Ishikawa (cell line): ENCODE data around the gene TMEM50A.
"Not testable (repeated sequence)": the region's sequence is repeated elsewhere in the genome, so short reads cannot be mapped to it uniquely, and the experiment has no call there.

Source experiments
- EGR1 ChIP-seq: IDR thresholded peaks from 2 replicates; pipeline ENCODE4 v1.6.1; 2012
- EP300 ChIP-seq: IDR thresholded peaks from 2 replicates; pipeline ENCODE4 v1.6.1; 2012; ENCODE audit warnings: borderline replicate concordance
- FOXM1 ChIP-seq: IDR thresholded peaks from 2 replicates; pipeline ENCODE4 v1.6.1; 2012; ENCODE audit warnings: low read depth, borderline replicate concordance
- MAX ChIP-seq: IDR thresholded peaks from 2 replicates; pipeline ENCODE4 v1.6.1; 2012
- RAD21 ChIP-seq: IDR thresholded peaks from 2 replicates; pipeline ENCODE4 v1.6.1; 2012; ENCODE audit warnings: low read depth
- TAF1 ChIP-seq: IDR thresholded peaks from 2 replicates; pipeline ENCODE4 v1.6.1; 2012; ENCODE audit warnings: low read depth, mild to moderate bottlenecking
- TCF12 ChIP-seq: IDR thresholded peaks from 2 replicates; pipeline ENCODE4 v1.6.1; 2012; ENCODE audit warnings: low read depth
- TEAD4 ChIP-seq: IDR thresholded peaks from 2 replicates; pipeline ENCODE4 v1.6.1; 2012
- USF1 ChIP-seq: IDR thresholded peaks from 2 replicates; pipeline ENCODE4 v1.6.1; 2012
- YY1 ChIP-seq: IDR thresholded peaks from 2 replicates; pipeline ENCODE4 v1.6.1; 2012; ENCODE audit warnings: low read depth
- TF ChIP-seq, protein P1 (sequence below): IDR thresholded peaks from 2 replicates; pipeline ENCODE4 v1.6.1; 2012; ENCODE audit warnings: low read depth, mild to moderate bottlenecking

- not testable (repeated sequence) for TF ChIP-seq TCF12, USF1, FOXM1, MAX, EP300, YY1, EGR1, TEAD4, TAF1
- TF ChIP-seq, protein P1, sequence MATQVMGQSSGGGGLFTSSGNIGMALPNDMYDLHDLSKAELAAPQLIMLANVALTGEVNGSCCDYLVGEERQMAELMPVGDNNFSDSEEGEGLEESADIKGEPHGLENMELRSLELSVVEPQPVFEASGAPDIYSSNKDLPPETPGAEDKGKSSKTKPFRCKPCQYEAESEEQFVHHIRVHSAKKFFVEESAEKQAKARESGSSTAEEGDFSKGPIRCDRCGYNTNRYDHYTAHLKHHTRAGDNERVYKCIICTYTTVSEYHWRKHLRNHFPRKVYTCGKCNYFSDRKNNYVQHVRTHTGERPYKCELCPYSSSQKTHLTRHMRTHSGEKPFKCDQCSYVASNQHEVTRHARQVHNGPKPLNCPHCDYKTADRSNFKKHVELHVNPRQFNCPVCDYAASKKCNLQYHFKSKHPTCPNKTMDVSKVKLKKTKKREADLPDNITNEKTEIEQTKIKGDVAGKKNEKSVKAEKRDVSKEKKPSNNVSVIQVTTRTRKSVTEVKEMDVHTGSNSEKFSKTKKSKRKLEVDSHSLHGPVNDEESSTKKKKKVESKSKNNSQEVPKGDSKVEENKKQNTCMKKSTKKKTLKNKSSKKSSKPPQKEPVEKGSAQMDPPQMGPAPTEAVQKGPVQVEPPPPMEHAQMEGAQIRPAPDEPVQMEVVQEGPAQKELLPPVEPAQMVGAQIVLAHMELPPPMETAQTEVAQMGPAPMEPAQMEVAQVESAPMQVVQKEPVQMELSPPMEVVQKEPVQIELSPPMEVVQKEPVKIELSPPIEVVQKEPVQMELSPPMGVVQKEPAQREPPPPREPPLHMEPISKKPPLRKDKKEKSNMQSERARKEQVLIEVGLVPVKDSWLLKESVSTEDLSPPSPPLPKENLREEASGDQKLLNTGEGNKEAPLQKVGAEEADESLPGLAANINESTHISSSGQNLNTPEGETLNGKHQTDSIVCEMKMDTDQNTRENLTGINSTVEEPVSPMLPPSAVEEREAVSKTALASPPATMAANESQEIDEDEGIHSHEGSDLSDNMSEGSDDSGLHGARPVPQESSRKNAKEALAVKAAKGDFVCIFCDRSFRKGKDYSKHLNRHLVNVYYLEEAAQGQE: not testable (repeated sequence)
- TF ChIP-seq RAD21: peak; percentile 37
These were observed 48.1 kb upstream of the TMEM50A start for GRCh38 chr1:25290043-25290442.
